WTC11 (cell line): ENCODE results near the gene CEACAM4. TPM values are rescaled to one million over a fixed set of nuclear protein-coding genes. Genes with fewer than 3 reads are reported as not detected.
"Not testable (repeated sequence)": the region's sequence is repeated elsewhere in the genome, so short reads cannot be mapped to it uniquely, and the experiment has no call there.

Experiments used
- ATAC-seq: fragments of 200-7000 bp; cut with Tn5 transposase; 2 replicates; pipeline ENCODE4 v1.10.0; 2021; ENCODE audit warnings: mild to moderate bottlenecking, moderate library complexity
- CTCF ChIA-PET: fragments of 300-600 bp; sonication (Branson Sonifier 250); formaldehyde crosslinking; loops from one replicate; lab custom pipeline; 2021; ENCODE audit warnings: antibody characterized with exemption; lab: Charles Lee
- POLR2A ChIA-PET: fragments of 350-600 bp; sonication (Branson Sonifier 250); formaldehyde crosslinking; loops from one replicate; lab custom pipeline; 2021; ENCODE audit warnings: antibody characterized with exemption; lab: Charles Lee
- DNase-seq: peaks from one replicate; pipeline ENCODE4 v3.0.0; 2021; ENCODE audit warnings: low spot score
- H3K27ac Mint-ChIP-seq: 2 replicates; pipeline ENCODE4 v1.8.0; 2021; ENCODE audit warnings: mixed read lengths
- H3K27me3 Mint-ChIP-seq: 2 replicates; pipeline ENCODE4 v1.8.0; 2021; ENCODE audit warnings: low read depth, mild to moderate bottlenecking, moderate library complexity, mixed read lengths
- H3K36me3 Mint-ChIP-seq: 2 replicates; pipeline ENCODE4 v1.8.0; 2021; ENCODE audit warnings: mixed read lengths
- H3K4me1 Mint-ChIP-seq: 2 replicates; pipeline ENCODE4 v1.8.0; 2022; ENCODE audit warnings: mixed read lengths
- H3K4me3 Mint-ChIP-seq: 2 replicates; pipeline ENCODE4 v1.8.0; 2021; ENCODE audit warnings: mild to moderate bottlenecking, moderate library complexity, mixed read lengths
- H3K9me3 Mint-ChIP-seq: 2 replicates; pipeline ENCODE4 v1.8.0; 2021; ENCODE audit warnings: mixed read lengths
- CBFB ChIP-seq: sonication (generic); formaldehyde crosslinking; IDR thresholded peaks from 2 replicates; pipeline ENCODE4 v1.8.1; 2022; ENCODE audit warnings: mild to moderate bottlenecking, low read depth, missing genetic modification reagents
- FOXK1 ChIP-seq: sonication (generic); formaldehyde crosslinking; IDR thresholded peaks from 2 replicates; pipeline ENCODE4 v1.8.0; 2022; ENCODE audit warnings: mild to moderate bottlenecking, moderate library complexity, missing genetic modification reagents
- GRHL2 ChIP-seq: fragments of 250-450 bp; sonication (Bioruptor Pico); IDR thresholded peaks from 2 replicates; pipeline ENCODE4 v1.8.0; 2022; ENCODE audit warnings: mild to moderate bottlenecking, moderate library complexity; ENCODE audit not compliant: insufficient replicate concordance, severe bottlenecking
- GTF2I ChIP-seq: fragments of 250-450 bp; sonication (Bioruptor Pico); conservative IDR thresholded peaks from 2 replicates; pipeline ENCODE4 v1.4.0; 2021; ENCODE audit warnings: mild to moderate bottlenecking
- HMGA2 ChIP-seq: fragments of 250-450 bp; sonication (Bioruptor Pico); IDR thresholded peaks from 2 replicates; pipeline ENCODE4 v1.4.0; 2021; ENCODE audit warnings: mild to moderate bottlenecking, moderate library complexity
- IRF2 ChIP-seq: sonication (generic); formaldehyde crosslinking; IDR thresholded peaks from 2 replicates; pipeline ENCODE4 v1.8.0; 2022; ENCODE audit warnings: low read depth, missing genetic modification reagents, borderline replicate concordance
- KAT7 ChIP-seq: sonication (generic); formaldehyde crosslinking; IDR thresholded peaks from 2 replicates; pipeline ENCODE4 v1.8.1; 2023; ENCODE audit warnings: missing genetic modification reagents, mild to moderate bottlenecking, borderline replicate concordance
- MAX ChIP-seq: sonication (generic); formaldehyde crosslinking; IDR thresholded peaks from 2 replicates; pipeline ENCODE4 v1.8.0; 2022; ENCODE audit warnings: mild to moderate bottlenecking, missing genetic modification reagents
- NR2C2 ChIP-seq: sonication (generic); formaldehyde crosslinking; IDR thresholded peaks from 2 replicates; pipeline ENCODE4 v1.8.0; 2022; ENCODE audit warnings: mild to moderate bottlenecking, missing genetic modification reagents
- NR3C1 ChIP-seq: sonication (generic); formaldehyde crosslinking; conservative IDR thresholded peaks from 2 replicates; pipeline ENCODE4 v1.8.1; 2023; ENCODE audit warnings: low read depth, mild to moderate bottlenecking, missing genetic modification reagents
- OVOL2 ChIP-seq: fragments of 250-450 bp; sonication (Bioruptor Pico); IDR thresholded peaks from 2 replicates; pipeline ENCODE4 v1.9.0; 2021; ENCODE audit warnings: mild to moderate bottlenecking, borderline replicate concordance
- PRRX2 ChIP-seq: fragments of 250-450 bp; sonication (Bioruptor Pico); IDR thresholded peaks from 2 replicates; pipeline ENCODE4 v1.8.0; 2021; ENCODE audit warnings: mild to moderate bottlenecking
- SMAD4 ChIP-seq: sonication (generic); formaldehyde crosslinking; IDR thresholded peaks from 2 replicates; pipeline ENCODE4 v1.8.0; 2022; ENCODE audit warnings: mild to moderate bottlenecking, missing genetic modification reagents
- TP53 ChIP-seq: sonication (generic); formaldehyde crosslinking; IDR thresholded peaks from 2 replicates; pipeline ENCODE4 v1.8.1; 2023; ENCODE audit warnings: mild to moderate bottlenecking, missing genetic modification reagents
- ZNF138 ChIP-seq: sonication (generic); formaldehyde crosslinking; conservative IDR thresholded peaks from 2 replicates; pipeline ENCODE4 v1.8.1; 2022; ENCODE audit warnings: mild to moderate bottlenecking, moderate library complexity, missing genetic modification reagents
- ZNF232 ChIP-seq: sonication (generic); formaldehyde crosslinking; IDR thresholded peaks from 2 replicates; pipeline ENCODE4 v1.8.0; 2022; ENCODE audit warnings: mild to moderate bottlenecking, missing genetic modification reagents
- ZNF416 ChIP-seq: fragments of 250-450 bp; sonication (Bioruptor Pico); IDR thresholded peaks from 2 replicates; pipeline ENCODE4 v1.9.0; 2021; ENCODE audit warnings: mild to moderate bottlenecking, inconsistent platforms
- ZSCAN18 ChIP-seq: fragments of 250-450 bp; sonication (Bioruptor Pico); IDR thresholded peaks from 2 replicates; pipeline ENCODE4 v2.1.2; 2022; ENCODE audit warnings: mild to moderate bottlenecking, moderate library complexity
- total RNA-seq: library from RNA; stranded (reverse); gene quantifications from 3 replicates; pipeline ENCODE4 v1.2.3, GENCODE V29; 2021
- TF ChIP-seq, protein P1 (sequence below): sonication (generic); formaldehyde crosslinking; IDR thresholded peaks from 2 replicates; pipeline ENCODE4 v1.8.0; 2023; ENCODE audit warnings: missing genetic modification reagents
- TF ChIP-seq, protein P2 (sequence below): sonication (generic); formaldehyde crosslinking; IDR thresholded peaks from 2 replicates; pipeline ENCODE4 v1.8.1; 2022; ENCODE audit warnings: low read depth, mild to moderate bottlenecking, moderate library complexity, missing genetic modification reagents, borderline replicate concordance

Gene CEACAM4
- total RNA-seq, 1 experiment from 2014 or later = not detected

DNA sequence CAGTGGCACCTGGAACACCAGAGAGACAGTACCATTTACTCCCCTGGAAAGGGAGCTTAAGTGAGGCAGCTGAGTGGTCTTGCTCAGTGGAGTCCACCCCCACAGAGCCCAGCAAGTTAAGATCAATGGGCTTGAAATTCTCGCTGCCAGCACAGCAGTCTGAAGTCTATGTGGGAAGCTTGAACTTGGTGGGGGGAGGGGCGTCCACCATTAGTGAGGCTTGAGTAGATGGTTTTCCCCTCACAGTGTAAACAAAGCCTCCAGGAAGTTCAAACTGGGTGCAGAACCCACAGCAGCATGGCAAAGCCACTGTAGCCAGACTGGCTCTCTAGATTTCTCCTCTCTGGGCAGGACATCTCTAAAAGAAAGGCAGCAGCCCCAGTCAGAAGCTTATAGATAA lies 30.3 kb upstream of the CEACAM4 start (continued):
- TF ChIP-seq FOXK1 (no peak), NR3C1 (no peak), KAT7 (CRISPR knock-in tag) (no peak), ZNF232 (no peak), GTF2I (CRISPR knock-in tag) (no peak), IRF2 (CRISPR knock-in tag) (no peak), PRRX2 (CRISPR knock-in tag) (no peak), NR2C2 (CRISPR knock-in tag) (no peak), ZNF416 (CRISPR knock-in tag) (no peak), TP53 (CRISPR knock-in tag) (no peak), ZNF138 (CRISPR knock-in tag) (no peak)
- TF ChIP-seq, all 79 proteins: peak for 0

- H3K4me3 Mint-ChIP-seq, DNase-seq, H3K27ac Mint-ChIP-seq, H3K36me3 Mint-ChIP-seq, POLR2A ChIA-PET, ATAC-seq: not testable (repeated sequence)
- H3K4me1 Mint-ChIP-seq = peaks cover 27% of the 10 kb centered on the region
- peaks cover 41% of the 10 kb centered on the region for H3K9me3 Mint-ChIP-seq
- peaks cover 34% of the 10 kb centered on the region for H3K27me3 Mint-ChIP-seq
- CTCF ChIA-PET = interaction anchor here (0.6 to 4.6 kb wide), 11 partner anchors 9 to 217 kb away, joined by 3 to 34 read pairs (median 6); partner anchors contain the start of gene DMAC2
These were observed 29.9 kb upstream of the CEACAM4 start for GRCh38 chr19:41656756-41657155.

- peaks cover 3% of the 10 kb centered on the region; the same call in 1 of the 2 replicates for H3K36me3 Mint-ChIP-seq
These were observed 25.4 kb upstream of the CEACAM4 start for GRCh38 chr19:41652250-41652649.

More at GRCh38 chr19:41652250-41652649, 25.4 kb upstream of the CEACAM4 start:
- Mint-ChIP-seq H3K4me1 (peaks cover 27% of the 10 kb centered on the region), H3K27ac (no peak overlapping the region), H3K4me3 (no peak overlapping the region), H3K27me3 (peaks cover 7% of the 10 kb centered on the region), H3K9me3 (peaks cover 29% of the 10 kb centered on the region)
- no peak for DNase-seq
- ATAC-seq = no peak
- ChIA-PET CTCF (interaction anchor here (0.5 to 3.6 kb wide), 10 partner anchors 10 to 141 kb away, joined by 3 to 24 read pairs (median 4); no protein-coding TSS in a partner anchor), POLR2A (no interaction called here)
- TF ChIP-seq MAX (no peak), ZSCAN18 (no peak), GRHL2 (CRISPR knock-in tag) (no peak), CBFB (CRISPR knock-in tag) (no peak), SMAD4 (no peak), IRF2 (CRISPR knock-in tag) (no peak), HMGA2 (no peak), OVOL2 (CRISPR knock-in tag) (no peak)
- TF ChIP-seq, protein P1, sequence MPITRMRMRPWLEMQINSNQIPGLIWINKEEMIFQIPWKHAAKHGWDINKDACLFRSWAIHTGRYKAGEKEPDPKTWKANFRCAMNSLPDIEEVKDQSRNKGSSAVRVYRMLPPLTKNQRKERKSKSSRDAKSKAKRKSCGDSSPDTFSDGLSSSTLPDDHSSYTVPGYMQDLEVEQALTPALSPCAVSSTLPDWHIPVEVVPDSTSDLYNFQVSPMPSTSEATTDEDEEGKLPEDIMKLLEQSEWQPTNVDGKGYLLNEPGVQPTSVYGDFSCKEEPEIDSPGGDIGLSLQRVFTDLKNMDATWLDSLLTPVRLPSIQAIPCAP (CRISPR knock-in tag) = no peak
- TF ChIP-seq, protein P2, sequence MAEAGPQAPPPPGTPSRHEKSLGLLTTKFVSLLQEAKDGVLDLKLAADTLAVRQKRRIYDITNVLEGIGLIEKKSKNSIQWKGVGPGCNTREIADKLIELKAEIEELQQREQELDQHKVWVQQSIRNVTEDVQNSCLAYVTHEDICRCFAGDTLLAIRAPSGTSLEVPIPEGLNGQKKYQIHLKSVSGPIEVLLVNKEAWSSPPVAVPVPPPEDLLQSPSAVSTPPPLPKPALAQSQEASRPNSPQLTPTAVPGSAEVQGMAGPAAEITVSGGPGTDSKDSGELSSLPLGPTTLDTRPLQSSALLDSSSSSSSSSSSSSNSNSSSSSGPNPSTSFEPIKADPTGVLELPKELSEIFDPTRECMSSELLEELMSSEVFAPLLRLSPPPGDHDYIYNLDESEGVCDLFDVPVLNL (CRISPR knock-in tag) = no peak
